Rectal smooth muscle tissue (tissue), 1 donor: ENCODE data around the gene PRDM15.

Experiments
- H3K27ac ChIP-seq: one replicate; pipeline ENCODE4 v1.7.0; 2013; ENCODE audit warnings: low read depth, low read length, inconsistent platforms
- H3K27me3 ChIP-seq: one replicate; pipeline ENCODE4 v1.7.0; 2013; ENCODE audit warnings: low read length; ENCODE audit not compliant: control insufficient read depth, insufficient read depth
- H3K36me3 ChIP-seq: one replicate; pipeline ENCODE4 v1.7.0; 2013; ENCODE audit warnings: low read length; ENCODE audit not compliant: control insufficient read depth, insufficient read depth
- H3K4me1 ChIP-seq: one replicate; pipeline ENCODE4 v1.7.0; 2013; ENCODE audit warnings: low read length; ENCODE audit not compliant: control insufficient read depth, insufficient read depth
- H3K4me3 ChIP-seq: one replicate; pipeline ENCODE4 v1.7.0; 2013; ENCODE audit warnings: low read length
- H3K9ac ChIP-seq: one replicate; pipeline ENCODE4 v1.7.0; 2013; ENCODE audit warnings: low read length

The PRDM15 gene

DNA sequence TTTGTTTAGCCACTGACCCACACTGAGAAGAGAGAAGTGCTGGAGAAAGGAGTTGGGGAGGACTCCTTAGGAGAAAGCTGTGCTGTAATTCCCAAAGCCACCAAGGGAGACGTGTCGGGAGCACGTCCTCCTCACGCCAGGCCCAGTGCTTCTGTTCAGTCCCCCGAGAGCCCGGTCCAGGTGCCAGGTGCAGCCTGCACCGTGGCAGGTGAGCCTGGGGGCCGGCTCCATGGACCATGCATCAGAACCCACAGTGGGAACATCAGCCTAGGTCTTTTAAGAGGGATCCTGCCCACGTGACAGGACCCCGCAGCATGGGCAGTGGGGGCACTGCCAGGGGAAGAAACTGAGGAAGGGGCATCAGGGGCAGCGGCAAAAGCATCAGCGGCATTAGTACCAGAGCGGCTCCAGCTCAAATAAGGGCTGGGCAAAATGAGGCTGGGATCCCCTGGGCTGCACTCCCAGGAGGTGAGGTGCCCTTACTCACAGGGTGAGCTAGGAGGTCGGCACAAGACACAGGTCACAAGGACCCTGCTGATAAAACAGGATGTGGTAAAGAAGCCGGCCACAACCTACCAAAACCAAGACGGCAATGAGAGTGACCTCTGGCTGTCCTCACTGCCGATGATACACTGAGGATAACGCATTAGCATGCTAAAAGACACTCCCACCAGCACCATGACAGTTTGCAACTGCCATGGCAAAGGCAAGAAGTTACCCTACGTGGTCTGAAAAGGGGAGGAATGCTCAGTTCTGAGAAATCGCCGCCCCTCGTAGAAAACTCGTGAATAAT lies 24.6 kb upstream of the PRDM15 start:
- no peaks in the 10 kb centered on the region for H3K4me1 ChIP-seq
- no peaks in the 10 kb centered on the region for H3K27me3 ChIP-seq
- peaks cover 12% of the 10 kb centered on the region for H3K36me3 ChIP-seq
- no peak overlapping the region for H3K27ac ChIP-seq
- H3K9ac ChIP-seq, result no peak overlapping the region
- H3K4me3 ChIP-seq, result no peak overlapping the region

DNA sequence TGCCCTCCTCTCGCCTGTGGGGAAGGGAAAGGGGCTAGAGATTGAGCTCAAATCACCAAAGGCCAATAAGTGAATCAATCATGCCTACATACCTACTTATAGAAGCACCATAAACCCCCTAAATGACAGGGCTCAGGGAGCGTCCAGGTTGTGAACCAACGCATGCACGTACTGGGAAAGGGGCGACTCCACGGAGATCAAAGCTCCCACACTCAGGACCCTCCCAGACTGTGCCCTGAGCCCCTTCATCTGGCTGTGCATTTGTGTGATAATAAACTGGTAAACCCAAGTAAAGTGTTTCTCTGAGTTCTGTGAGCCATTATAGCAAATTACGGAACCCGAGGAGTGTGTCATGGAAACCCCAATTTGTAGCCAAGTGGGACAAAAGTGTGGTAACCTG lies 23.8 kb upstream of the PRDM15 start:
- no peak overlapping the region for H3K4me3 ChIP-seq
- no peak overlapping the region for H3K27ac ChIP-seq
- H3K9ac ChIP-seq, result no peak overlapping the region
- H3K36me3 ChIP-seq, result peaks cover 12% of the 10 kb centered on the region
- H3K4me1 ChIP-seq, result no peaks in the 10 kb centered on the region
- no peaks in the 10 kb centered on the region for H3K27me3 ChIP-seq

DNA sequence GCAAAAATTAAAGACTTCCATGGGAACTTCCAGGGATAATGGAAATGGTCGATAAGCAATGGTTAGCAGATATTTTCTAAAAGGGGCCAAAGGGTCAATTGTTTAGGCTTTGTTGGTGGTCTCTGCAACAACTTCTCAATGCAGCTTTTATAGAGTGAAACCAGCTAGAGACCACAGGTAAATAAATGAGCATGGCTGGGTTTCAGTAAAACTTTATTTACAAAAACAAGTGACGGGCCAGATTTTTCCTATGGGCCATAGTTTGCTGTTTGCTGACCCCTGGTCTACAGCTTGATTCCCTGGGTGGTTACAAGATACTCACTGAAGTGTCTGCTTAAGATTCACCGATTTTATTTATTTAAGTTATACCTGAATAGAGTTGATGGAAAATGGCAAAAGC lies 22.6 kb upstream of the PRDM15 start:
- Histone ChIP-seq H3K27ac (no peak overlapping the region), H3K9ac (no peak overlapping the region), H3K36me3 (peaks cover 12% of the 10 kb centered on the region), H3K27me3 (no peaks in the 10 kb centered on the region), H3K4me3 (no peak overlapping the region), H3K4me1 (no peaks in the 10 kb centered on the region)

DNA sequence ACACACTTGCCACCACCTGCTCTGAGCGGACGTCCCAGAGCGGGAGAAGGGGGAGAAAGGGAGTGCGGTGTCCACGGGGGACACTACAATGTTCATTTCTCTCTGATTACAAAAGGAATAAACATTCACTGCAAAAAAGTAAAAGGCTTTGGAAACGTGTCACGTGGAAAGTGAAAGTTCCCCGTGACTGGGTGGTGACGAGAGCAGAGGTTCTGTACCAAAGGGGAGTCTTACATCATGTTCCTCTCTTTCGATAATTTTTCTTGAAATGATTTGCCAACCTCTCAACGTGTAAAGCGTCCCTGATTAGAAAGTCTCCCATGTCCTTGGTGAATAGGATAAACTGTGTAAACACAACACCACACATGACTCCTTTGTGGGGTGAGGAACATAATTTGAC lies 22.0 kb upstream of the PRDM15 start:
- H3K27ac ChIP-seq, result no peak overlapping the region
- peaks cover 14% of the 10 kb centered on the region for H3K36me3 ChIP-seq
- H3K4me3 ChIP-seq, result no peak overlapping the region
- H3K9ac ChIP-seq, result no peak overlapping the region
- no peaks in the 10 kb centered on the region for H3K4me1 ChIP-seq
- no peaks in the 10 kb centered on the region for H3K27me3 ChIP-seq

DNA sequence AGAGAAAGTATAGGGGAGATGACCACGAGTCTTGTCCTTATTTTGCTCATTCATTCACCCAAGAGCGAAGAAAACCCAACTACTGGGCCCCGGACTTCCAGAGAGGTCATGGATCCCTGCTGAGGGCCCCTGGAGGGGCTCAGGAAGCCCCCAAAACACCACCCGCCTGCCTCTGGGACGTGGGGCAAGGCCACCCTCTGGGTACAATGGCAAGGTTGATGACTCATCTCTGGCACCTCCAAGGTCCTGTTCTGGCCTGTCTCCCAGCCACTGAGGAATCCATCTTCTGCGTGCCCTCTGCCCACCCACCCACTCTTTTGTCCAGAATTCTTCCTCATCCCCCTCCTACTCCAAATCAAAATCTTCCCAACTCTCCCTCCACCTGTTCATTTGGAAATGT lies 21.3 kb upstream of the PRDM15 start:
- H3K4me1 ChIP-seq, result no peaks in the 10 kb centered on the region
- H3K27me3 ChIP-seq, result no peaks in the 10 kb centered on the region
- H3K36me3 ChIP-seq, result peaks cover 17% of the 10 kb centered on the region
- H3K4me3 ChIP-seq, result no peak overlapping the region
- H3K9ac ChIP-seq, result no peak overlapping the region
- no peak overlapping the region for H3K27ac ChIP-seq

DNA sequence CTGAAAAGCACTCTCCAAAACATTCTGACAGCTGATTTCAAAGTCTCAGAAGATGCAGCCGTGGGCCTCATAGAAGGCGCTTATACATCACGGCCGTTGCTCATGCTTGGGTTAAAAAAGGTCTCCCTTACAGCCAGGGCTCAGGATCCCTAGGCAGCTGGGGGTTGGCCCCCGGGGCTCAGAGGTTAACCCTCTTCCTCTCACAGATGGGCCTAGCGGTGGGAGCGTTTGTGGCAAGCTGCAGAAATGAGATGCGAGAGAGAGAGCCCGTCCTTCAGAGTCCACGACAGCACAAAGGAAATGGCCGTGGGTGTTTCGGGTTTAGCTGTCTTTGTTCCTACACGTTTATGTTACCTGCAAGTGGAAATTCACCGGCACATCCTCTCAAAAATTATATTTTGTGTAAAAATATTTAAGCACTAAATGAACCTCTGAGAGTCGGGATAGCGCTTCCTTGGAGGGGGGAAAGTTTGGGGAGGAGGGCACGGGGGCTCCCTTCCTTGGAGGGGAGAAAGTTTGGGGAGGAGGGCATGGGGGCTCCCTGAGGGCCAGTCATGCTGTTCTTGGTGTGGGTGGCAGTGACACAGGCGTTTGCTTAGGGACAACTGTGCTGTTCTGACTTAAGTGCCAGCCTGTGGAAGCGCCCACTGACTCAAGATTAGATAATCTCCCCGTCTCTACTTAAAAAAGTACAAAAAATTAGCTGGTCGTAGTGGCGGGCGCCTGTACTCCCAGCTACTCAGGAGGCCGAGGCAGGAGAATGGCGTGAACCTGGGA lies 20.5 kb upstream of the PRDM15 start:
- peaks cover 16% of the 10 kb centered on the region for H3K36me3 ChIP-seq
- H3K4me1 ChIP-seq, result no peaks in the 10 kb centered on the region
- no peak overlapping the region for H3K9ac ChIP-seq
- H3K27ac ChIP-seq, result no peak overlapping the region
- no peaks in the 10 kb centered on the region for H3K27me3 ChIP-seq
- H3K4me3 ChIP-seq, result no peak overlapping the region

DNA sequence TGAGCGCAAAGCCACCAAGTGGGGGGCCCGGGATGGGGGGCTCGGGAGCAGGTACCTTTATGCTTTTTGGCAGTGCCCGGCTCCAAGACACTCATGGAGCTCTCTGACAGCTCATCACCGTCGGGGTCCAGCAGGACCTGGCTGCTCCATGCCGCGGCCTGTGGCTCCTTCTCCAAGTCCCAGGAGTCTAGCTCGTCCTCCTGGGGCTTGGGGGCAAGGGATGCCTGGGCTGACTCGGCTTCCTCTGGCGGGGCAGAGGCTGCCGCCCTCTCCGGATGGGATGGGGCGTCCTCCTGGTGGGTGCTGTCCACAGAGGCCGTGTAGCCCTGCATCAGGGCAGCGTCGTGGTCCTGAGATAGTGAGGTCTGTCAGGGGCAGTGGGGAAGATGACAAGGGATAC lies 19.9 kb upstream of the PRDM15 start:
- Histone ChIP-seq H3K36me3 (peaks cover 15% of the 10 kb centered on the region), H3K27me3 (no peaks in the 10 kb centered on the region), H3K4me1 (no peaks in the 10 kb centered on the region), H3K27ac (no peak overlapping the region), H3K9ac (no peak overlapping the region), H3K4me3 (no peak overlapping the region)

DNA sequence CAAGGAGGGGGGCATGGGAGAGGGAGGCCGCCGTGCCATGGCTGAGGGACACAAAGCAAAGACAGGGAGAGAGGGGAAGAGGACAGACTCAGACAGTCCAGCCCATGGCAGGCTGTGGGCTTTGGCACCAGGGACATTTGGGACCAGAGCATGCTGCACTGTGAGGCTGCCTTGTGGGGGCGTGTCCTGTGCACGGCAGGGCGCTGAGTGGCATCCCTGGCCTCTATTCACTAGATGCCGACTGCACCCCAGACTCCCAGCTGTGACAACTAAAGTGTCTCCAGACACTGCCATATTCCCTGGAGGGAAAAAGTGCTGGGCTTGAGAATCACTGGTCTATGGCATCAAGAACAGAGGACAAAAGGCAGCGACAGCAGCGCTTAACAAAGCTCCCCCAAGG lies 18.6 kb upstream of the PRDM15 start:
- H3K36me3 ChIP-seq, result peaks cover 15% of the 10 kb centered on the region

DNA sequence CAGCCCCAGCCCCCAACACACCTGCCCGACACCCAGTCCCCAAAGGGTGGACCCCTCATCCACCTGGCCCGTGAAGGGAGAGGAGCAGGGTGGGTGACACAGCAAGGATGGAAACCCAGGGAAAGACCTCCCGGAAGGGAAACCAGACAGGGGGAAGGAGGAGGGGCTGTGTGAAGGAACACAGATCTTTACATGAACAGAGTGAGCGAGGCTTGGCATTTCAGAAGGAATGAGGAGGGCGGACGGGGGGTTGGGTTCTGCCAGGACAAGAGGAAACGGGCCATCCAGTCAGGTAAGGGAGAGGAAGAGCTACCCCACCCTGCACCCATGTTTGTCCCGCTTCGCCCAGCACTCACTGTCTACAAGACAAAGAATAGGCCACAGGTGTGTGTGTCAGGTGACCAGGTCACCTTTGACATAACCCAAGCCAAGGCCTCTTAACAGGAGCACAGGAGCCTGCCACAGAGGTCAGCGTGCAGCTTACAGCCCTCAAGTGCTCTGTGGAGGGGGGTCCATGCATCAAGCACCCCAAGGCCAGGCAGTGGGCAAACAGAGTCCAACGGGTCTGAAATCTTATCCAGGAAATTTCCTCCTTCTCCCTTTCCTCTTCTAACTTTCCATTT lies 18.0 kb upstream of the PRDM15 start:
- no peak overlapping the region for H3K9ac ChIP-seq
- no peak overlapping the region for H3K4me3 ChIP-seq
- peaks cover 16% of the 10 kb centered on the region for H3K36me3 ChIP-seq
- H3K27me3 ChIP-seq, result no peaks in the 10 kb centered on the region
- no peaks in the 10 kb centered on the region for H3K4me1 ChIP-seq
- no peak overlapping the region for H3K27ac ChIP-seq

More for the DNA sequence above, 18.6 kb upstream of the PRDM15 start:
- Histone ChIP-seq H3K27ac (no peak overlapping the region), H3K9ac (no peak overlapping the region), H3K27me3 (no peaks in the 10 kb centered on the region), H3K4me1 (no peaks in the 10 kb centered on the region), H3K4me3 (no peak overlapping the region)

DNA sequence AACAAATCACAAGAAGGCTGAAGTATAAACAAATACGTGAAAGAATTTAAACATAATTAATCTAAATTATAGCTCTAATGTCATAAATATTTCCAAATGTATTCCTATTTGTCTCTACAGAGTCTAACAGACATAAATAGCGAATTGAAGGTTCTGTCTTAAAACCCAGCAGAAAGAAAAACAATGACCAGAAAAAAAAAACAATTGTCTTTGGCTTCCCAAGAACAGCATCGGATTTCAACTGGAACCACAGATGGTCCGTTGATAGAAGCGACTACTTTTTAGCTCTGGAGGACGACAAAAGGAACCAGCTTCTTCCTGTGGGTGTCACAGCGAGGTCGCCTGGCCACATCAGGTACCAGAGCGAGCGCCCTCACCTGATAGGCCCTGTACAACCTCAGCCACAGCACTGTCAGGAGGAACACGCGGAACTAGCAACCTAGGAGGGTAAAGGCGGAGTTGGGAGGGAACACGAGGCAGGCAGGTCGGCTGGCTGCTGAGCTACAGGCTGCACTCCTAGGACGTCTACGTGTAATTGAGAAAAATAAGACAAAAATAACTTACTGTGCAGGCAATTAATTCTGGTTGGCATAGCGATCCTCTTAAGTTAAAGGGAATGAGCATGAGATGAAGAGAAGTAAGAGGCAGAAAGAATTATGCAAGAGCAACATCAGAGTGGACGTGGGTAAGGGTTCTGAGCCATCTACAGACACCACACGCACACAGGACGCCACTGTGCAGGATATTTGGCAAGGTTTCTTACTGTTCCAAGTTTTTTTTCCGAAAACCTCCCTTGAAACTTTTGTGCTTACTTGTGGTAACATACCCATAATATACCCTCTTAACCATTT lies 16.7 kb upstream of the PRDM15 start:
- Histone ChIP-seq H3K4me3 (no peak overlapping the region), H3K36me3 (peaks cover 9% of the 10 kb centered on the region), H3K27ac (no peak overlapping the region), H3K4me1 (no peaks in the 10 kb centered on the region), H3K9ac (no peak overlapping the region), H3K27me3 (no peaks in the 10 kb centered on the region)

DNA sequence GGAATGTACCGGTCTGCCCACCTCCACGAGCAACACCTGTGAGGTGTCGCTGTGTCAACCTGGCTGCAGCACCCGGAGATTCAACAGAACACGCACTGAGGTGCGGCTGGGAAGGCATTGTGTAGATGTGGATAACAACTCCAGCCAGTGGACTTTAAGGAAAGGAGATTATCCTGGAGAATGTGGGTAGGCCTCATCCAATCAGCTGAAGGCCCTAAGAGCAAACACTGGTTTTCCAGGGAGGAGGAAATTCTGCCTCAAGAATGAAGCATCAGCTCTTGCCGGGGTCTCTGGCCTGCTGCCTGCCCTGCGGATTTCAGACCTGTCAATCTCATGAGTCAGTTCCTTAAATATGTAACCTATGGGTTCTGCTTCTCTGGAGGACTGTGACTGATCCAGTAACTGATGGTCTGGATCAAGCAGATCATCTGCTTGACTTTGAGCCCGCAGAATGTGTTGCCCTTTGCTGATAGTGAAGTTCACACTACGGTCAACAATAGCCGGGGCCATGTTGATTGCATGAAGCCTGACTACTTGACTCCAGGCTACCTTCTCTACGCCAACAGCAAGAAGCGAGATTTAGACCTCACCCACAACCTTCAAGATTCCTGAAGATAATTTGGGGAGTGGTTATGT lies 15.9 kb upstream of the PRDM15 start:
- H3K9ac ChIP-seq, result no peak overlapping the region
- peaks cover 9% of the 10 kb centered on the region for H3K36me3 ChIP-seq
- no peaks in the 10 kb centered on the region for H3K27me3 ChIP-seq
- H3K4me3 ChIP-seq, result no peak overlapping the region
- H3K27ac ChIP-seq, result no peak overlapping the region
- H3K4me1 ChIP-seq, result no peaks in the 10 kb centered on the region
